Loucy (cell line): ENCODE measurements around the gene GPR152.

Experiments
- CTCF ChIP-seq: fragments of 200-600 bp; sonication (generic); conservative IDR thresholded peaks from 2 replicates; pipeline ENCODE4 v1.5.1; 2014; ENCODE audit warnings: mild to moderate bottlenecking, antibody characterized with exemption, low read length
- EZH2phosphoT487 ChIP-seq: fragments of 200-600 bp; IDR thresholded peaks from 2 replicates; pipeline ENCODE4 v1.6.1; 2018; ENCODE audit warnings: antibody characterized with exemption, mild to moderate bottlenecking, moderate library complexity, borderline replicate concordance

- TF ChIP-seq CTCF (no peak), EZH2phosphoT487 (no peak)
These were observed 45.2 kb upstream of the GPR152 start for GRCh38 chr11:67497656-67498291.
